ENCODE results near the gene NOL4L. TPM values are rescaled to one million over a fixed set of nuclear protein-coding genes. Genes with fewer than 3 reads are reported as not detected.

Gene NOL4L
- total and polyA plus RNA-seq, 10 donors: 3.4 to 45.4 (median 28.6) TPM

DNA sequence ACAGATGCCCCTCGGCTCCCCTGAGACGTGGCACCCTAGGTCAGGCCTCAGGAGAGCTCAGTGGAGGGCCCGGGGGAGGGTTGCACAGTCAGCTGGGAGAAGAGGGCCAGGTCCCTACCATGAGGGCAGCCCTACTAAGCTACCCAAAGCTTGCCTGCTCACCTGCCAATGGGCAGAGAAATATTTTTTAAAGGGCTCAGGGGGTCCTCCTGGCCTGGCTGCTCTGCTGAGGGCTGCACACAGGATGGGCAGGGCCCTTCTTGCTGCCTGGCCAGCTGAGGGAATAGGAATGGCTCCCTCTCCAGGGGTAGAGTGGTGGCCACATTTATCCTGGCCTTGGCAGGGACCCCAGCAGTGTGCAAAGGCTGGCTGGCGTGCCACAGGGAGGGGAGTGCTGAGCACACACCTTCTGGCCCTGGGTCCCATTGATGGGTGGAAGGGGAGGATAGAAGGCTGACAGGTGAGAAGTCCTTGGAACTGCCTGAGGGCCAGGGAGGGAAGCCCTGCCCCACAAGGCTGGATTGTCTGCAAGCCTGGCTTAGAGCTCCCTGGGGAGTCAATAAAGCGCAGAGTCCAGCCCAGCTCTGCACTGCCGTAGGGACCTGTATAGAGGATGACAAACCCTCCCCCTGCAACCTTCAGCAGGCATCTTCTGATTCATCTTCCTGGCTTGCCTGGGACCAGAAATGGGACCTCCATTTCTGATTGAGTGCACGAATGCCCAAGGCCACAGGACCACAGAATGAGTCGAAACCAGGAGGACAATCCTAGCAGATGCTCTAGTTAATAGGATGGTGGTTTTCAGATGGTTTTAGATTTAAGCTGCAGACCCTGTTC lies 62.1 kb downstream of the NOL4L start:
- Histone ChIP-seq H3K4me1 (peaks cover 49 to 86% (median 78%) of the 10 kb centered on the region in 6 donors), H3K36me3 (peaks cover 0 to 30% (median 1%) of the 10 kb centered on the region in 6 donors), H3K27ac (peak overlapping the region; percentile 19 to 76 (median 58)), H3K4me3 (no peak overlapping the region), H3K9me3 (no peaks in the 10 kb centered on the region), H3K27me3 (replicated peaks in 1 of 7) (no peaks in the 10 kb centered on the region)
- no peak for TF ChIP-seq POLR2A (IDR thresholded peaks at IDR 0.05)
- WGBS, 5 donors: 51 to 69% (median 62%) methylated on average over 4 to 8 of the region's 8 CpGs
- peak; percentile 63 for DNase-seq
- intact Hi-C loops (cut with DNase I; ENCODE audit: low total_unique reads): loop anchor here (1.0 kb wide), 1 partner anchor 130 kb away; no protein-coding TSS in a partner anchor

DNA sequence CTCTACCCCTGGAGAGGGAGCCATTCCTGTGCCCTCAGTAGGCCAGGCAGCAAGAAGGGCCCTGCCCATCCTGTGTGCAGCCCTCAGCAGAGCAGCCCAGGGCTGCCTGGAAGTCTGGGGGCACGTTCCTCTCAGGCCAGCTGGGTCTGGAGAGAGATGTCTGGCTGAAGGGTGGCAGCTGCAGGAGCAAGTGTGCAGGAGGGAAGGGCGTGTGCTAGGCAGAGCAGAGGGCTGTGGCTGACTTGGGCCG lies 62.7 kb downstream of the NOL4L start:
- DNase-seq: peak; percentile 74
- WGBS, 5 donors: 18 to 45% (median 31%) methylated on average over 1 to 3 of the region's 3 CpGs
- TF ChIP-seq POLR2AphosphoS5 (IDR thresholded peaks at IDR 0.05): peak in 1 of 3 donors; percentile 39
- no peak for TF ChIP-seq POLR2A (IDR thresholded peaks at IDR 0.05)
- TF ChIP-seq, protein P1, sequence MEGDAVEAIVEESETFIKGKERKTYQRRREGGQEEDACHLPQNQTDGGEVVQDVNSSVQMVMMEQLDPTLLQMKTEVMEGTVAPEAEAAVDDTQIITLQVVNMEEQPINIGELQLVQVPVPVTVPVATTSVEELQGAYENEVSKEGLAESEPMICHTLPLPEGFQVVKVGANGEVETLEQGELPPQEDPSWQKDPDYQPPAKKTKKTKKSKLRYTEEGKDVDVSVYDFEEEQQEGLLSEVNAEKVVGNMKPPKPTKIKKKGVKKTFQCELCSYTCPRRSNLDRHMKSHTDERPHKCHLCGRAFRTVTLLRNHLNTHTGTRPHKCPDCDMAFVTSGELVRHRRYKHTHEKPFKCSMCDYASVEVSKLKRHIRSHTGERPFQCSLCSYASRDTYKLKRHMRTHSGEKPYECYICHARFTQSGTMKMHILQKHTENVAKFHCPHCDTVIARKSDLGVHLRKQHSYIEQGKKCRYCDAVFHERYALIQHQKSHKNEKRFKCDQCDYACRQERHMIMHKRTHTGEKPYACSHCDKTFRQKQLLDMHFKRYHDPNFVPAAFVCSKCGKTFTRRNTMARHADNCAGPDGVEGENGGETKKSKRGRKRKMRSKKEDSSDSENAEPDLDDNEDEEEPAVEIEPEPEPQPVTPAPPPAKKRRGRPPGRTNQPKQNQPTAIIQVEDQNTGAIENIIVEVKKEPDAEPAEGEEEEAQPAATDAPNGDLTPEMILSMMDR (IDR thresholded peaks at IDR 0.05 in 8 of 11, conservative IDR thresholded peaks at IDR 0.05 in 3 of 11): no peak
- peaks cover 0 to 36% (median 1%) of the 10 kb centered on the region in 6 donors for H3K36me3 ChIP-seq
- intact Hi-C loops (cut with DNase I; ENCODE audit: low total_unique reads): loop anchor here (1.0 kb wide), 1 partner anchor 131 kb away; no protein-coding TSS in a partner anchor
- H3K4me3 ChIP-seq: no peak overlapping the region
- H3K4me1 ChIP-seq: peaks cover 51 to 86% (median 78%) of the 10 kb centered on the region in 6 donors
- H3K27me3 ChIP-seq (replicated peaks in 1 of 7): no peaks in the 10 kb centered on the region
- H3K27ac ChIP-seq: peak overlapping the region; percentile 19 to 76 (median 58)
- no peaks in the 10 kb centered on the region for H3K9me3 ChIP-seq

DNA sequence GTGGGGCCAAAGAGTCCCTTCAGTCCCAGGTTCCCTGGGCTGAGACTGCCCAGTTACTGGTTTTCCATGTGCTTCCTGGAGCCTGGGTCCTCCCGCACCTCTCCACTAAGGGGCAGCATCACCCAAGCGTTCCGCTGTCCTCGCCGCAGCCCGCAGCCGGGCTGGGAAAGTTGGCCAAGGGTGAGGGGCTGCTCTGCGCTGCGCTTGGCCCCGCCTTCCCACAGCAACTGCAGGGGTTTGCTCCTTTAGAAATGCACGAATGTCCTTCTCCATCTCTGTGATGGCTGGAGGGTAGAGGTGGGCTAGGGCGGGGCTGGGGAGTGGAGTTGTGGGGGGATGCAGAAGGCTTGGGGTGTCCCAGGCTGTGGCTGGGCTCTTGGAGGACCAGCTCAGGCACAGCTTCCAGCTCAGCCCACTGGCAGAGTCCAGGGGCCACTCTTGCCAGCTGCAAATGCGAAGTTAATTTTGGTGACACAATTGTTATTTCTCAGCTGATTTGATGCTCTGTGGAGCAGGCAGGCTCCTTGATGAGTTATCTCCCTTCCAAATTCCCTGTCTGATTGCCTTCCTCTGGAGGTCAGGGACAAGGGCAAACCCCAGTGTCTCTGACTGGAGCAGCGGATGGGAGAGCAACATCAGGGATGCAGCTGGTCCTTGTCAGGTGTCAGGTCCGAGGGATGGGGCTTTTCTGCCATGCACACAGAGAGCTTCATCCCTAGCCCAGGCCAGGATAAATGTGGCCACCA lies 63.2 kb downstream of the NOL4L start:
- peaks cover 50 to 86% (median 78%) of the 10 kb centered on the region in 6 donors for H3K4me1 ChIP-seq
- no peaks in the 10 kb centered on the region for H3K27me3 ChIP-seq (replicated peaks in 1 of 7)
- no peaks in the 10 kb centered on the region for H3K9me3 ChIP-seq
- no peak overlapping the region for H3K4me3 ChIP-seq
- H3K27ac ChIP-seq: peak overlapping the region in 7 of 8 donors; percentile 19 to 76 (median 64)
- WGBS, 5 donors: 18 to 34% (median 22%) methylated on average over 9 to 15 of the region's 15 CpGs
- DNase-seq: peak; percentile 89
- peaks cover 0 to 37% (median 1%) of the 10 kb centered on the region in 6 donors for H3K36me3 ChIP-seq
- TF ChIP-seq, protein P1 (IDR thresholded peaks at IDR 0.05 in 8 of 11, conservative IDR thresholded peaks at IDR 0.05 in 3 of 11): peak; percentile 81 to 93 (median 88)
- TF ChIP-seq POLR2AphosphoS5 (IDR thresholded peaks at IDR 0.05): peak; percentile 35 to 67 (median 56)
- no peak for TF ChIP-seq POLR2A (IDR thresholded peaks at IDR 0.05)
- intact Hi-C loops (cut with DNase I; ENCODE audit: low total_unique reads): loop anchor here (1.0 kb wide), 1 partner anchor 131 kb away; no protein-coding TSS in a partner anchor

DNA sequence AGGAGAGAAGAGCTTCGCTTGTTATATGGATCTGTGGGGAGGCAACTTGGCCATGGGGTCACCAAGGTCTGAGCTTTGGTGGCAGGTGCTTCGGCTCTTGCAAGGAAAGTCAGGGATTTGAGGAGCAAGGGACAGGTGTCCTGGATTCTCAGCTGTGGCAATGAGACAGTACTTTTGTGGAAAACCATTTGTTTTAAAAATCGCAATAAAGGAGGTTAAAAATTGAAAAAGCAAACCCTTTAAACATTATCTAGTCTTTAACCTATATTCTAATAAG lies 64.3 kb downstream of the NOL4L start:
- Histone ChIP-seq H3K9me3 (no peaks in the 10 kb centered on the region), H3K4me3 (no peak overlapping the region), H3K36me3 (peaks cover 0 to 37% (median 1%) of the 10 kb centered on the region in 6 donors), H3K27me3 (replicated peaks in 1 of 7) (no peaks in the 10 kb centered on the region), H3K4me1 (peaks cover 42 to 86% (median 78%) of the 10 kb centered on the region in 6 donors), H3K27ac (peak overlapping the region in 1 of 8 donors; percentile 76)
- TF ChIP-seq POLR2AphosphoS5 (IDR thresholded peaks at IDR 0.05): no peak
- TF ChIP-seq, protein P1 (IDR thresholded peaks at IDR 0.05 in 8 of 11, conservative IDR thresholded peaks at IDR 0.05 in 3 of 11): no peak
- no peak for TF ChIP-seq POLR2A (IDR thresholded peaks at IDR 0.05)
- intact Hi-C loops (cut with DNase I; ENCODE audit: low total_unique reads): no loop called here
- WGBS, 5 donors: 64 to 96% (median 86%) methylated on average over 3 of the region's 3 CpGs
- no peak for DNase-seq
